ENCODE data around the gene NLRP3. TPM values are rescaled to one million over a fixed set of nuclear protein-coding genes. Genes with fewer than 3 reads are reported as not detected.
"Not testable (repeated sequence)": the region's sequence is repeated elsewhere in the genome, so short reads cannot be mapped to it uniquely, and the experiment has no call there.

NLRP3 gene
- 0.16 and 0.37 TPM in 2 replicates for total RNA-seq (2014; rRNA removed; shearing (Covaris generic))

GRCh38 chr1:247415423-247416361 is at the start of gene NLRP3:
TSS of gene NLRP3 (plus strand) at chr1:247416173. CDS start at chr1:247418801, 2,628 bp downstream.
- DNase-seq (ENCODE audit: low read depth in 1 of 2, low spot score in 2 of 2) = peak in 1 of 2 experiments; percentile 21

DNA sequence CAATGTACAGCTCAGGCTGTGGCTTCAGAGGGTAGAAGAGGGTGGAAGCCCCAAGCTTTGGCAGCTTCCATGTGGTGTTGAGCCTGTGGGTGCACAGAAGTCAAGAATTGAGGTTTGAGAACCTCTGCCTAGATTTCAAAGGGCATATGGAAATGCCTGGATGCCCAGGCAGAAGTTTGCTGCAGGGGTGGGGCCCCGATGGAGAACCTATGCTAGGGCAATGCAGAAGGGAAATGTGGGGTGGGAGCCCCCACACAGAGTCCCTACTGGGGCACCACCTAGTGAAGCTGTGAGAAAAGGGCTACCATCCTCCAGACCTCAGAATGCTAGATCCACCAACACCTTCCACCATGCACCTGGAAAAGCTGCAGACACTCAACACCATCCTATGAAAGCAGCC is 49.6 kb upstream of the NLRP3 start:
- H3K4me3 ChIP-seq; H3K9me3 ChIP-seq (replicated peaks); H3K36me3 ChIP-seq; H3K27me3 ChIP-seq (replicated peaks); DNase-seq (ENCODE audit: low read depth in 1 of 2, low spot score in 2 of 2); H3K4me1 ChIP-seq (replicated peaks); H3K27ac ChIP-seq: not testable (repeated sequence)

More at GRCh38 chr1:247415423-247416361, at the start of gene NLRP3:
- peak within 1 kb of the TSS; percentile 29 for H3K4me3 ChIP-seq
- H3K27ac ChIP-seq = 0 out of 2 replicates have a peak within 1 kb of the TSS, but pooled peaks have one; percentile 34
- H3K27me3 ChIP-seq (replicated peaks) = no peaks in the 10 kb centered on the region
- H3K36me3 ChIP-seq = no peaks in the 10 kb centered on the region
- no peaks in the 10 kb centered on the region for H3K9me3 ChIP-seq (replicated peaks)
- H3K4me1 ChIP-seq (replicated peaks) = no peaks in the 10 kb centered on the region

DNA sequence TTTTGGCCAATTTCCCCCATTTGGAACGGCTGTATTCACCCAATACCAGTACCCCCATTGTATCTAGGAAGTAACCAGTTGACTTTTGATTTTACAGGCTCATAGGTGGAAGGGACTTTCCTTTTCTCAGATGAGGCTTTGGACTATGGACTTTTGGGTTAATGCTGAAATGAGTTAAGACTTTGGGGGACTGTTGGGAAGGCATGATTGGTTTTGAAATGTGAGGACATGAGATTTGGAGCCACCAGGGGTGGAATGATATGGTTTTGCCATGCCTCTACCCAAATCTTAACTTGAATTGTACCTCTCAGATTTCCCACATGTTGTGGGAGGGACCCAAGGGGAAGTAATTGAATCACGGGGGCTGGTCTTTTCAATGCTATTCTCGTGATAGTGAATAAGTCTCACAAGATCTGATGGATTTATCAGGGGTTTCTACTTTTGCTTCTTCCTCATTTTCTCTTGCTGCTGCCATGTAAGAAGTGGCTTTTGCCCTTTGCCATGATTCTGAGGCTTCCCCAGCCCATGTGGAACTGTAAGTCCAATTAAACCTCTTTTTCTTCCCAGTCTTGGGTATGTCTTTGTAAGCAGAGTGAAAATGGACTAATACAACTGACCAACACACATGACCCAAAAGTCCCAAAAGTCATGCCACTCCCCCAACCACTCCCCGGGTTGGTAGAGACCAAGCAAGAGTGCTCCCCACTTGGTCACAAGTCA is 48.9 kb upstream of the NLRP3 start:
- Histone ChIP-seq H3K4me1 (replicated peaks) (no peaks in the 10 kb centered on the region), H3K9me3 (replicated peaks) (no peaks in the 10 kb centered on the region)
- no peak for DNase-seq (ENCODE audit: low read depth in 1 of 2, low spot score in 2 of 2)

GRCh38 chr1:247367786-247368422 is 48.1 kb upstream of the NLRP3 start:
- H3K9me3 ChIP-seq (replicated peaks) = no peaks in the 10 kb centered on the region
- 0 out of 2 replicates have a peak, but pooled peaks cover under 1% of the 10 kb centered on the region for H3K4me1 ChIP-seq (replicated peaks)
- no peak overlapping the region for H3K4me3 ChIP-seq
- no peaks in the 10 kb centered on the region for H3K36me3 ChIP-seq
- no peaks in the 10 kb centered on the region for H3K27me3 ChIP-seq (replicated peaks)
- DNase-seq (ENCODE audit: low read depth in 1 of 2, low spot score in 2 of 2) = no peak
- H3K27ac ChIP-seq = no peak overlapping the region

More for the DNA sequence above, 48.9 kb upstream of the NLRP3 start:
- H3K4me3 ChIP-seq = no peak overlapping the region
- no peak overlapping the region for H3K27ac ChIP-seq
- H3K36me3 ChIP-seq = no peaks in the 10 kb centered on the region
- H3K27me3 ChIP-seq (replicated peaks) = no peaks in the 10 kb centered on the region

GRCh38 chr1:247368490-247369145 is 47.4 kb upstream of the NLRP3 start:
- Histone ChIP-seq H3K4me1 (replicated peaks) (0 out of 2 replicates have a peak, but pooled peaks cover 3% of the 10 kb centered on the region), H3K27ac (no peak overlapping the region), H3K4me3 (no peak overlapping the region), H3K9me3 (replicated peaks) (no peaks in the 10 kb centered on the region), H3K36me3 (no peaks in the 10 kb centered on the region), H3K27me3 (replicated peaks) (no peaks in the 10 kb centered on the region)
- no peak for DNase-seq (ENCODE audit: low read depth in 1 of 2, low spot score in 2 of 2)

DNA sequence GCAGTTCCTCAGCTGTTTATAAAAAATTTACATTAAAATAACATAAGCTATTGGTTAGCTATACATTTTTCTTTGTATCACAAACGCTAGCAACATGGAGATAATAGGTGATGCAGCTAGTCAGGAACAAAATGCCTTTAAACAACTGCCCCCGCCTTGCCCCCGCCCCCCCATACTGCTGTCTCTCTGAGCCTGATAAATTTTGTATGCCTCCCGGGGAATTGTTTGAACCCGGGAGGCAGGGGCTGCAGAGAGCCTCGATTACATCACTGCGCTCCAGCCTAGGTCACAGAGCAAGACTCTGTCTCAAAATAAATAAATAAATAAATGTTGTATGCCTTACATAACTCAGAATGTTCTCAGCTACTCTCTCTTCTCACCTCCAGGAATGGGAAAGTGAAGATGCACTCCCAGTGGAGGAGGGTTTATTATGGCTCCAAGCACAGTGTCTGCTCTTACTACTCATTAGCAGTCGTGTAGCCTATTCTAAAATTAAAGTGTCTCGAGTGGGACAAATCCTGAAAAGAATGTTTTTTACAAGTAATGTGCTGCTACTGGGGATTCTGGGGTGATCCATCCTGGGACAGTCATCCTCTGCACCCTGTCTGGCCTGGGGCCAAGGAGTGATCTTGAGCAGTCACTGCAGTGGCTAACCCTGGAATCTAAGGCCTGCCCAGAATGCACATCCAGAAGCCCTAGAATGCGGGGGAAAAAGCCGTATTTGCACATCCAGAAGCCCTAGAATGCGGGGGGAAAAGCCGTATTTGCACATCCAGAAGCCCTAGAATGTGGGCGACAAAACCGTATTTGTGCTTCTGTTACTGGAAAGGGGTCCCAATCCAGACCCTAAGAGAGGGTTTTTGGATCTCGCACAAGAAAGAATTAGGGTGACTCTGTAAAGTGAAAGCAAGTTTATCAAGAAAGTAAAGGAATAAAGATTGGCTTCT is 44.9 kb upstream of the NLRP3 start:
- no peaks in the 10 kb centered on the region for H3K27me3 ChIP-seq (replicated peaks)
- H3K4me3 ChIP-seq = no peak overlapping the region
- DNase-seq (ENCODE audit: low read depth in 1 of 2, low spot score in 2 of 2) = no peak
- H3K9me3 ChIP-seq (replicated peaks) = no peaks in the 10 kb centered on the region
- no peak overlapping the region for H3K27ac ChIP-seq
- H3K36me3 ChIP-seq = no peaks in the 10 kb centered on the region
- 0 out of 2 replicates have a peak, but pooled peaks cover 3% of the 10 kb centered on the region for H3K4me1 ChIP-seq (replicated peaks)

GRCh38 chr1:247371801-247372259 is 44.1 kb upstream of the NLRP3 start:
- Histone ChIP-seq H3K9me3 (replicated peaks) (no peaks in the 10 kb centered on the region), H3K36me3 (no peaks in the 10 kb centered on the region), H3K27me3 (replicated peaks) (no peaks in the 10 kb centered on the region), H3K4me1 (replicated peaks) (0 out of 2 replicates have a peak, but pooled peaks cover 3% of the 10 kb centered on the region), H3K4me3 (no peak overlapping the region), H3K27ac (no peak overlapping the region)
- no peak for DNase-seq (ENCODE audit: low read depth in 1 of 2, low spot score in 2 of 2)

DNA sequence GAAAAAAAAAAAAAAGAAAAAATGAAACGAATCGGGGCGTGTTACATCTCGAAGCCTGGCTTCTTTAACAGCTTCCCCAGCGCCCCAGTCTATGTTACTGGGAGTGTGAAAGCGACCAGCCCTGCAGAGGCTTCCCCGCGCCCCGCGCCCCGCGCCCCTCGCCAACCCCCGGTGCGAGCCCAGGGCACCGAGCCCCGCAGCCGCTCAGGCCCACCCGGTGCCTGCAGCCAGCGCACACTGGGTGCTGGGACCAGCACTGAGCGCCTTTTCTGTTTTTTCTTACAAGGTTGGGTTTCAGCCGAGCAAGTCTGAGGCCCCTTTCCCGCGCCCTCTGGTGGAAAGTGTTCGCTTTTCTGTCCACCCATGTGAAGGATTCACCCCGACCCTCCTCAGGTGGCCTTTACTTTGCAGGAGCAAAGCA is 42.2 kb upstream of the NLRP3 start:
- Histone ChIP-seq H3K36me3 (no peaks in the 10 kb centered on the region), H3K4me3 (peak overlapping the region; percentile 19; the same call in 1 of the 2 replicates), H3K27ac (no peak overlapping the region), H3K9me3 (replicated peaks) (no peaks in the 10 kb centered on the region), H3K27me3 (replicated peaks) (no peaks in the 10 kb centered on the region), H3K4me1 (replicated peaks) (0 out of 2 replicates have a peak, but pooled peaks cover 3% of the 10 kb centered on the region)
- DNase-seq (ENCODE audit: low read depth in 1 of 2, low spot score in 2 of 2) = peak; percentile 17 to 54

DNA sequence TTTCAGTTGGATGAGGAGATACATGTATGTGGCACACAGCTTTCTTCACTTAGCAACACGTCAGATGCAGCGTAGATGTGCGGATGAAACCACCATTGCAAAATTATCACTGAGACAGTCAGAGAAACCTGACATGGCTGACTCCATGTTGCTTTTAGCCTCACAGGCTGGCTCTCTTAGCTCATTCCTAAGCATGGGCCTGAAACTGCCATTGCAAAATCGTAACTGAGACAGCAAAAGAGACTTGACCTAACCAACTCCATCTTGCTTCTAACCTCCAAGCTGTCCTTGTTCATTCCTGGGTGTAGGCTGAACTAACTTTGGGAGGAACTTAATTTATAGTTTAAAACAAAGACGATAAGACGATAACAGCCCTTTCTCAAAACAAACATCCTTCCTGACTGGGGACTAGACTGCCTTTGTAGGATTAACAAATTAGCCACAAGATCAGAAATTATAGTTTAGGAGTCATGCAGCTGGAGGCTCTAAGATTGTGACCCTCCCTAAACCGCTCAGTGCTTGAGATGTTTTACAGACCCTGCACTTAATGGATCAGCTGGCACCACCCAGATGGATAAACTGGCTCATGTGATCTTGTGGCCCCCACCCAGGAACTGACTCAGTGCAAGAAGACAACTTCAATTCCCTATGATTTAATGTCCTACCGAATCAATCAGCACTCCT is 41.2 kb upstream of the NLRP3 start:
- not testable (repeated sequence) for H3K27ac ChIP-seq; H3K4me1 ChIP-seq (replicated peaks); H3K27me3 ChIP-seq (replicated peaks); H3K9me3 ChIP-seq (replicated peaks); H3K4me3 ChIP-seq; H3K36me3 ChIP-seq; DNase-seq (ENCODE audit: low read depth in 1 of 2, low spot score in 2 of 2)

DNA sequence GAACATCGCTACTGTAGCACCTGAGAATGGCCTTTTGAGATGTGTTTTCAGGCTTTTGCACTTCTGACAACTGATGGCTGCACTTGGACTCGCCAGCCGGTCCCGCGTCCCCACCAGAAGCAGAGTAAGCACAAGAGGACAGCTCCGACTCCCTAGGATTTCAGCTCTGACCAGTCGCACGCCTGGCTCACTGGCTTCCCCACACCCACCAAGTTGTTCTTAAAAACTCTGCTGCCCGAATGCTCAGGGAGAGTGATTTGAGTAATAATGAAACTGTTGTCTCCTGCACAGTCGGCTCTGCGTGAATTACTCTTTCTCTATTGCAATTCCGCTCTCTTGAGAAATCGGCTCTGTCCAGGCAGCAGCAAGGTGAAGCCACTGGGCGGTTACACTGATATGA is 40.2 kb upstream of the NLRP3 start:
- Histone ChIP-seq H3K4me3 (no peak overlapping the region), H3K36me3 (no peaks in the 10 kb centered on the region), H3K4me1 (replicated peaks) (0 out of 2 replicates have a peak, but pooled peaks cover 3% of the 10 kb centered on the region), H3K9me3 (replicated peaks) (no peaks in the 10 kb centered on the region), H3K27me3 (replicated peaks) (no peaks in the 10 kb centered on the region), H3K27ac (no peak overlapping the region)
- no peak for DNase-seq (ENCODE audit: low read depth in 1 of 2, low spot score in 2 of 2)

DNA sequence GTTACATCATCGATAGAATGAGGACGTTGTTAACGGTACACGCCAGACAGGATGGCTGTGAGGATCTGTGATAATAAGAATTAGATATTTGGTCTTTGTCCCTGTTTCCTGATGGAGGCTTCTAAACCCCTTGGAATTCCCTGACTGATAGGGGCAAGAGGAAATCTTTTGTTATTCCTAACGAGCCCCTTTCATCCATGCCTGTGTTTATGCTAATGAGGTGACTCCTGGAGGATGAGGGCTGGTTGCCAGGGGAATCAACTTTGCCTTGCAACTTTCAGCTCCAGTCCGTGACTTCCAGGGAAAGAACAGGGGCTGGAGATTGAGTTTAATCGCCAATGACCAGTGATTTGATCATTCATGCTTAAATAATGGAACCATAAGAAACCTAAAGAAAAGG is 39.3 kb upstream of the NLRP3 start:
- no peak overlapping the region for H3K27ac ChIP-seq
- no peak for DNase-seq (ENCODE audit: low read depth in 1 of 2, low spot score in 2 of 2)
- no peaks in the 10 kb centered on the region for H3K27me3 ChIP-seq (replicated peaks)
- H3K4me1 ChIP-seq (replicated peaks) = 0 out of 2 replicates have a peak, but pooled peaks cover 3% of the 10 kb centered on the region
- H3K4me3 ChIP-seq = no peak overlapping the region
- H3K36me3 ChIP-seq = no peaks in the 10 kb centered on the region
- no peaks in the 10 kb centered on the region for H3K9me3 ChIP-seq (replicated peaks)

- H3K36me3 ChIP-seq; H3K27ac ChIP-seq; H3K4me3 ChIP-seq; H3K27me3 ChIP-seq (replicated peaks); H3K4me1 ChIP-seq (replicated peaks); DNase-seq (ENCODE audit: low read depth in 1 of 2, low spot score in 2 of 2); H3K9me3 ChIP-seq (replicated peaks): not testable (repeated sequence)
Measured at GRCh38 chr1:247377656-247378055, 38.3 kb upstream of the NLRP3 start.

All from SJSA1 (cell line).